Measurements from ENCODE around the gene UGT1A4. TPM values are rescaled to one million over a fixed set of nuclear protein-coding genes. Genes with fewer than 3 reads are reported as not detected.

The UGT1A4 gene
- total RNA-seq, 1 donor from 2014 or later: 0.98 TPM

DNA sequence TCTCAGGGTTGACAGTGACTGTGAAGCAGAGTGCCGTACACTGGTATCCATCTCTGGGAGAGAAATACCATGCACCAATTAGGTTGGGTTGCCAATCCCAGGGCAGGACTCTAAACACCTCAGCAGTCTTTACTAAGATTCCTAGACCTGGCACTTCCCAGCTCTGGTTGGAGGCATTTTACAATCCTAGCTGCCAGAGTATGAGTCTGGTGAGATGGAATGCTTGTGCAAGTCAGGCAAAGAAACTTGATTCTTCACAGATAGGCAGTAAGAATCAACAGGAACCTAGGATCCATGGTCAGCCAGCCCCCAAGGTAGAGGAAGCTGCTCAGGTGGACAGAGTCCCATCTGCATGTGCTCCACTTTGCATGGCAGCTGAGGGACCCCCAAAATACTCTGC, 11.8 kb upstream of the UGT1A4 start:
- H3K36me3 ChIP-seq: no peaks in the 10 kb centered on the region
- H3K27ac ChIP-seq: peak overlapping the region; percentile 20
- no peak overlapping the region for H3K4me3 ChIP-seq
- H3K27me3 ChIP-seq: no peaks in the 10 kb centered on the region
- no peaks in the 10 kb centered on the region for H3K9me3 ChIP-seq
- TF ChIP-seq, protein P1, sequence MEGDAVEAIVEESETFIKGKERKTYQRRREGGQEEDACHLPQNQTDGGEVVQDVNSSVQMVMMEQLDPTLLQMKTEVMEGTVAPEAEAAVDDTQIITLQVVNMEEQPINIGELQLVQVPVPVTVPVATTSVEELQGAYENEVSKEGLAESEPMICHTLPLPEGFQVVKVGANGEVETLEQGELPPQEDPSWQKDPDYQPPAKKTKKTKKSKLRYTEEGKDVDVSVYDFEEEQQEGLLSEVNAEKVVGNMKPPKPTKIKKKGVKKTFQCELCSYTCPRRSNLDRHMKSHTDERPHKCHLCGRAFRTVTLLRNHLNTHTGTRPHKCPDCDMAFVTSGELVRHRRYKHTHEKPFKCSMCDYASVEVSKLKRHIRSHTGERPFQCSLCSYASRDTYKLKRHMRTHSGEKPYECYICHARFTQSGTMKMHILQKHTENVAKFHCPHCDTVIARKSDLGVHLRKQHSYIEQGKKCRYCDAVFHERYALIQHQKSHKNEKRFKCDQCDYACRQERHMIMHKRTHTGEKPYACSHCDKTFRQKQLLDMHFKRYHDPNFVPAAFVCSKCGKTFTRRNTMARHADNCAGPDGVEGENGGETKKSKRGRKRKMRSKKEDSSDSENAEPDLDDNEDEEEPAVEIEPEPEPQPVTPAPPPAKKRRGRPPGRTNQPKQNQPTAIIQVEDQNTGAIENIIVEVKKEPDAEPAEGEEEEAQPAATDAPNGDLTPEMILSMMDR (IDR thresholded peaks at IDR 0.05): no peak
- TF ChIP-seq POLR2AphosphoS5 (IDR thresholded peaks at IDR 0.05; ENCODE audit: insufficient read depth in 1 of 2, low read depth in 1 of 2) (no peak), POLR2A (IDR thresholded peaks at IDR 0.05) (no peak)
- H3K4me1 ChIP-seq: peaks cover 12% of the 10 kb centered on the region
- DNase-seq (ENCODE audit: extremely low spot score in 2 of 2): no peak
- intact Hi-C loops (cut with DNase I): no loop called here

DNA sequence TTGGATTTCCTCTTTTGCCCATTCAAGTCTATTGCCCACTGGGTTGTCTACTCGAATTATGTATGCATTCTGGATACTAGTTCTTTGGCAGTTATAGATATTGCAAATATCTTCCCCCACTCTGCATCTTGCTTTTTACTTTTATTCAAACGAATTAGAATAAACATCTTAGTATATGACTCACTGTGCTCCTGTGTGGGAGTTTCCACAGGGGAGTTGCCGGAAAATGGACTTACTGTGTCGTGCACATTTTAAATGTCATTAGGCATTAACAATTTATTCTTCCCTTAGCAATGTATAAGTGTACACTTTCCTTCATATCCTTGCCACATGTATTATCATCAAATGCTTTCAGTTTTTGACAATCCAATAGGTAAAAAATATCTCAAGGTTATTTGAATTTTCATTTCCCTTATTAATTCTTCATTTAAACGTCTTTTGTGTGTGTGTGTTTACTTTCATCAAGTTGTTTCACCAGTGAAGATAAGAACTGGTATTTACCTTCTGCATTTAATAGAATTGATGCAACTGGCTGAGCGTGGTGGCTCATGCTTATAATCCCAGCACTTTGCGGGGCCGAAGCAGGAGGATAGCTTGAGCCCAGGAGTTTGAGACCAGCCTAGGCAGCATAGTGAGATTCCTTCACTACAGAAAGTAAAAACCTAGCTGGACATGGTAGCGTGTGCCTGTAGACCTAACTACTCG, 10.4 kb upstream of the UGT1A4 start:
- TF ChIP-seq POLR2AphosphoS5 (IDR thresholded peaks at IDR 0.05; ENCODE audit: insufficient read depth in 1 of 2, low read depth in 1 of 2) (peak in 1 of 2 donors; percentile 46), POLR2A (IDR thresholded peaks at IDR 0.05) (no peak)
- TF ChIP-seq, protein P1 (IDR thresholded peaks at IDR 0.05): no peak
- intact Hi-C loops (cut with DNase I): no loop called here
- Histone ChIP-seq H3K4me3 (no peak overlapping the region), H3K27me3 (no peaks in the 10 kb centered on the region), H3K4me1 (peaks cover 12% of the 10 kb centered on the region), H3K27ac (no peak overlapping the region), H3K9me3 (no peaks in the 10 kb centered on the region), H3K36me3 (no peaks in the 10 kb centered on the region)
- no peak for DNase-seq (ENCODE audit: extremely low spot score in 2 of 2)

DNA sequence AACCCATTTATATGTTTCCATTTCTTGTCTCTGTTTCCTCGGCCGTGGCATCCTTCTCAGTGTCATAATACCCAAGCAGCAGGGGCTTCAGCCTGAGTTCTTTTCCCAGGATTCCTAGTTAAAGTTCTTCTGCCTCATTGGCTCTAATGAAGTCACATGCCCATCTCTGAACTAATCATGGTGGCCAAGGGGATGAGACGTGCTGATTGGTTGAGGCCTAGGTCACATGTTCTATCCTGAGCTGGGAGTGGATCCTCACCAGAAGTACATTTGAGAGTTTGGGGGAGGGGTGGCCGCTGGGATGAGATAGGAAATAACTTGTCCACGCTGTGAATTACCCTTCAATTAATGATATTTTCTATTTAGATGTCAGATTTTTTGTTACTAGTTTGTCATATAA, 9.6 kb upstream of the UGT1A4 start:
- no peaks in the 10 kb centered on the region for H3K36me3 ChIP-seq
- peaks cover 12% of the 10 kb centered on the region for H3K4me1 ChIP-seq
- H3K4me3 ChIP-seq: no peak overlapping the region
- intact Hi-C loops (cut with DNase I): no loop called here
- no peaks in the 10 kb centered on the region for H3K9me3 ChIP-seq
- no peak for DNase-seq (ENCODE audit: extremely low spot score in 2 of 2)
- TF ChIP-seq, protein P1 (IDR thresholded peaks at IDR 0.05): no peak
- TF ChIP-seq POLR2AphosphoS5 (IDR thresholded peaks at IDR 0.05; ENCODE audit: insufficient read depth in 1 of 2, low read depth in 1 of 2) (no peak), POLR2A (IDR thresholded peaks at IDR 0.05) (no peak)
- no peak overlapping the region for H3K27ac ChIP-seq
- no peaks in the 10 kb centered on the region for H3K27me3 ChIP-seq

DNA sequence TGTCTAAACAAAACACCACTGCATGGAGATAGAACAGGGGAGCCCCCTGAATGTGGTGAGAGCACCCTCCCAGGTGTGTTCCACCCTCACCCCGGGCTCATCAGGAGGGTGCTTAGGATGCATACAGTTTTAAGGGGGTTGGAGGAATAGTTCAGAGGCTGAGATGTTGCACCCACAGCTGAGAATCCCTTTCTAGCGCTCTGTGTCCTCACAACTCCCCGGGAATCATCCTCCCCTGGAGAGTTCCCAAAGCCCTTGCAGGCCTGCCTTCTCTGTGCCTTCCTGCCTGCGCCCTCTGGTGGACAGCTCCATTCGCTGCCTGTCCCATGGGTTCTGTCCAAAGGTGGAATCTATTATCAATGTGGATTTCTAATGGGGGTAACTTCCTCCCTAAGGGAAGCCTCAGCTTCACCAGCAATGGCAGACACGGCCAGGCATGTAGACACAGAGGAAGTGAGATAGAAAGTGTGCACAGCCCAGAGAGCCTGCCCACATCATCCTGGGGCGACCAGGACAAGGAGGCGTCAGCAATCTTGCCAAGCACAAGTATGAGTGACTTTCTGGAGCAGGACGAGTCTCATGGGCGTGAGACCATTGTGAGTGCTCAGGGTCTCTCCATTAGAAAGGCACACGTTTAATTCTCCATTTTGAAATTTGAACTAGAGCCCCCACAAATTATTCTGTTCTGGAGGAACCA, 7.1 kb upstream of the UGT1A4 start:
- Histone ChIP-seq H3K27ac (no peak overlapping the region), H3K36me3 (no peaks in the 10 kb centered on the region), H3K4me1 (peaks cover 8% of the 10 kb centered on the region), H3K4me3 (no peak overlapping the region), H3K9me3 (no peaks in the 10 kb centered on the region), H3K27me3 (no peaks in the 10 kb centered on the region)
- intact Hi-C loops (cut with DNase I): no loop called here
- no peak for DNase-seq (ENCODE audit: extremely low spot score in 2 of 2)
- TF ChIP-seq, protein P1 (IDR thresholded peaks at IDR 0.05): peak in 2 of 3 experiments; percentile 33 to 40
- TF ChIP-seq POLR2AphosphoS5 (IDR thresholded peaks at IDR 0.05; ENCODE audit: insufficient read depth in 1 of 2, low read depth in 1 of 2): no peak

All from vagina (tissue), 2 donors.